A673 (cell line): ENCODE measurements around the gene CABLES2.

ENCODE experiments used
- EZH2 ChIP-seq: fragments of 200-600 bp; sonication (generic); IDR thresholded peaks from 2 replicates; pipeline ENCODE4 v1.6.1; 2017; ENCODE audit warnings: borderline replicate concordance, low read depth, mild to moderate bottlenecking, mixed read lengths, antibody characterized with exemption, low read length; ENCODE audit not compliant: poor library complexity, severe bottlenecking
- TF ChIP-seq, protein P1 (sequence below): fragments of 300-800, 200-600 bp; sonication (generic); conservative IDR thresholded peaks from 2 replicates; pipeline ENCODE4 v1.5.1; 2017; ENCODE audit warnings: low read depth, mild to moderate bottlenecking, antibody characterized with exemption, low read length, moderate library complexity, mixed read lengths

- TF ChIP-seq, protein P1, sequence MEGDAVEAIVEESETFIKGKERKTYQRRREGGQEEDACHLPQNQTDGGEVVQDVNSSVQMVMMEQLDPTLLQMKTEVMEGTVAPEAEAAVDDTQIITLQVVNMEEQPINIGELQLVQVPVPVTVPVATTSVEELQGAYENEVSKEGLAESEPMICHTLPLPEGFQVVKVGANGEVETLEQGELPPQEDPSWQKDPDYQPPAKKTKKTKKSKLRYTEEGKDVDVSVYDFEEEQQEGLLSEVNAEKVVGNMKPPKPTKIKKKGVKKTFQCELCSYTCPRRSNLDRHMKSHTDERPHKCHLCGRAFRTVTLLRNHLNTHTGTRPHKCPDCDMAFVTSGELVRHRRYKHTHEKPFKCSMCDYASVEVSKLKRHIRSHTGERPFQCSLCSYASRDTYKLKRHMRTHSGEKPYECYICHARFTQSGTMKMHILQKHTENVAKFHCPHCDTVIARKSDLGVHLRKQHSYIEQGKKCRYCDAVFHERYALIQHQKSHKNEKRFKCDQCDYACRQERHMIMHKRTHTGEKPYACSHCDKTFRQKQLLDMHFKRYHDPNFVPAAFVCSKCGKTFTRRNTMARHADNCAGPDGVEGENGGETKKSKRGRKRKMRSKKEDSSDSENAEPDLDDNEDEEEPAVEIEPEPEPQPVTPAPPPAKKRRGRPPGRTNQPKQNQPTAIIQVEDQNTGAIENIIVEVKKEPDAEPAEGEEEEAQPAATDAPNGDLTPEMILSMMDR, result no peak
- no peak for TF ChIP-seq EZH2
Observed at GRCh38 chr20:62378215-62378614, 28.9 kb downstream of the CABLES2 start.
